Suppressor macrophage treated with lipopolysaccharide for 1 hour (primary cell): ENCODE data around the gene FLOT1.

ENCODE experiments used
- DNase-seq, 3 donors: peaks; one replicate each; pipeline ENCODE4 v3.0.0-alpha.2; 2020 to 2022

Gene FLOT1, protein sequence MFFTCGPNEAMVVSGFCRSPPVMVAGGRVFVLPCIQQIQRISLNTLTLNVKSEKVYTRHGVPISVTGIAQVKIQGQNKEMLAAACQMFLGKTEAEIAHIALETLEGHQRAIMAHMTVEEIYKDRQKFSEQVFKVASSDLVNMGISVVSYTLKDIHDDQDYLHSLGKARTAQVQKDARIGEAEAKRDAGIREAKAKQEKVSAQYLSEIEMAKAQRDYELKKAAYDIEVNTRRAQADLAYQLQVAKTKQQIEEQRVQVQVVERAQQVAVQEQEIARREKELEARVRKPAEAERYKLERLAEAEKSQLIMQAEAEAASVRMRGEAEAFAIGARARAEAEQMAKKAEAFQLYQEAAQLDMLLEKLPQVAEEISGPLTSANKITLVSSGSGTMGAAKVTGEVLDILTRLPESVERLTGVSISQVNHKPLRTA

DNA sequence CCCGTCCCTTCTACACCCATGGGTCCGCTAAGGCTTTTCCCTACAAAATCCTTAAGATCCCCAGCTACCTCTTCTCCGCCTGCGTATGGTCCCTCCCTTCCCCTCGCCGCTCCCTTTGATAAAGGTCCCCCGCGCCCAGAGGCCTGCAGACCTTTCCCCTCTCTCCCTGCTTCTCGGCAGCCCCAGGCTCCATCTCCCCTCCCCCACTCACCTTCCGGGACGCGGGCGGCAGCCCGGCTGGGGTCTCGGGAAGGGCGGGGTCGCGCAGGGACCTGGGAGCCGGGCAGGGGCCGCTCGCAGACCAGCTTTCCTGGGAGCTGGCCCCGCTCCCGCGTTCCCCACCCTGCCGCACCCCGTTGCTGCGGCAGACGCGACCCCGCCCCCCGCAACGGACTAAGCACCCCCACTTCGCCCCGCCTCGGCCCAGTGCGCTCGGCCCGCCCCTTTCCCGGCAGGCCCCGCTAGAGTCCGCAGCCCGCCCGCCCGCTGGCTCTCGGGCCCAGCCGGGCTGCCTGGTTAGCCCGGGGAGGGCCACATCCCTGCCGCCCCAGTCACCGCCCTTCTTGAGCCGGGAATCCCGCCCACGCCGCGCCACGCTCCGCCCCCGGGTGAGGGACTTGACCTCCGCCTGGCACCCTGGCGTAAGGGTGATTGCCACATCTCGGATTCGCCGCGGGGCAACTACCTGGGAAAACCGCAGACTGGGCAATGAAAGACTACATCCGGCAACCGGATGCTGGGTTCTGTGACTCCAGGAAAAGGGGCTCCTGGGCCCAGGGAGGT, at the start of gene FLOT1:
Gene FLOT1, minus strand, starts transcription at position 372 of the 783 bp plus-strand sequence. CDS start 498 bp downstream, outside the sequence.
- DNase-seq: peak; percentile 99 to 100 (median 100)

DNA sequence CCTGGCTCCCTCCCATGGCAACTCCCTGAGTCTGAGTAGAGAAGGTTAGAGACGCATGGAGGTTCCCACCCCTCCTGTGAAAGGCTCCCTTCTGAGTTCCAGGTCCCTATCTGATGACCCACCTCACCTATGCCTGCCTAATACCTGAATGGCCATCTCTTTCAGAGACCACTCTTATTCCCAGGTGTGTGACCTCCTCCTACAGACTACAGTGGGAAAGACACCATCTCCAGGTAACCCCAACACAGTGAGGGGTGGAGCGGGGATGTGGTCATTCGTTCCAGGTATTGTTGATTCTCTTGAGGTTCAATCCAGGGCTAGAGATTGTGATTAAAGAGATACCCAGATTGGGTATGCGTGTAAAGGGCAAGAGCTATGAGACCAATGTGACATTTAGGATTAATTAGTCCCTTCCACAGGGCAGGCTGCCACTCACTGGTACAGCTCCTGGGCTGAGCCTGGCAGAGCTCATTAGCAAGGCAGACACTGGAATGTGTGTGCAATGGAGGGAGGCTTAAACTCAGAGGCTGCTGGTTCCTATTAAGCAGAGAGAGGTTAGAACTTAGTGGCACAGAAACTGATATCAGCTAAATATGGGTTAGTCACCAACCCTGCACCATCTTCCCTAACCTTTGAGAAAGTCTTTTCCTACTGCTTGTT, 48.4 kb upstream of the FLOT1 start:
- DNase-seq: no peak

DNA sequence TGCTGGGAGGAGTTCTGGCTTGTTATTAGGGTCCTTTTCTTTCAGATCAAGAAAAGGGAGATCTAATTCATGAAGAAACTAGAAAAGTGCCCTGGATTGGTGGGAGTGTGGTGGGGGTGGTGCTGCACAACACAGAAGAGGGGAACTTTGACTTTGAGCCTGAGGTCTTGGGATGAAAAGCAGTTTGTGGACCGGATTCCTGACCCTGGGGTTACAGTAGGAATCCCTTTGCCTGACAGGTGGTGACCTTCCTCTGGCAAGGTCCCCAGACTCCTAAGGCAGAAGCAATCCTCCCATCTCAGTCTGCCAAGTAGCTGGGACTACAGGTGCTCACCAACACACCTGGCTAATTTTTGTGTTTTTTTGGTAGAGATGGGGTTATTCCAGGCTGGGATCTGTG, 47.1 kb upstream of the FLOT1 start:
- DNase-seq: no peak

DNA sequence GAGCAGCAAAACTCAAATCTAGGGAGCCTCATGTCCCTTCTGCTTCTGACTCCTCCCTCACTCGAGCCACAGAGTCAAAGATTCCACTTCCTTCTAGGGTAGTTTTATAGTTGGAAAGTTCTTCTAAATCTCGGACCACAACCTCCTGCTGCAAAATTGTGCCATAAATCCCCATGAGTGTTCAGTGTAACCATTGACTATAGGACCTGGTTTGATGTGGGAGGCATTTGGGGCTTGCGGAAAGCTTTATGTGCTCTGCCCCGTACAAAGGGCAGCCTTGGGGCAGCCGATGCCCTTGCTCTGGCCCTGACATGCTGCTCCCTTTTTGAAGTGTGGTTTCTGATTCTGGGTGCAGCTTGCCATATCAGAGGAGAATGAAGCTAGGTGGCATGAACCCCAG, 45.5 kb upstream of the FLOT1 start:
- DNase-seq: peak; percentile 81 to 96 (median 84)

DNA sequence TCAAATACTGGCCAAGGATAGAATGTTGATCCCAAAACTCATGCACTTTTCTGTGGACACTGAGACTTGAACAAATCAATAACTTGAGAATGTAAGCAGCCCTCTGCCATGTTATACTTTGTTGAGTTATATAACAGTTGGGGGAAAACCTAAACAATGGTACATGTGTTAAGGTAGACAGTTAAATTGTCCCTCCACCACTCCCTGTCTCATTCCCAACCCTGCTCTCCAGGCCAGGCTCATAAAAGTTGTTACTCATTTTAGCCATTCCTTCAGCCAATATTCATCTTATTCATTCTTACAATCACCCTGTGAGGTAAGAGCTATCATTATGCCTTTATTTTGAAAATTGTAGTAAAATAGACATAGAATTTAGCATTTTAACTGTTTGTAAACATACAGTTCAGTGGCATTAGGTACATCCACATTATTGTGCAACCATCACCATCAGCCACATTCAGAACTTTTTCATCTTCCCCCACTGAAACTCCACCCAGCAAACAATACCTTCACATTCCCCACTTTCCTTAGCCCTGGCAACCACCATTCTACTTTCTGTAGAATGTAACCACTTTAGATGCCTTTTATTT, 40.0 kb upstream of the FLOT1 start:
- DNase-seq: no peak

DNA sequence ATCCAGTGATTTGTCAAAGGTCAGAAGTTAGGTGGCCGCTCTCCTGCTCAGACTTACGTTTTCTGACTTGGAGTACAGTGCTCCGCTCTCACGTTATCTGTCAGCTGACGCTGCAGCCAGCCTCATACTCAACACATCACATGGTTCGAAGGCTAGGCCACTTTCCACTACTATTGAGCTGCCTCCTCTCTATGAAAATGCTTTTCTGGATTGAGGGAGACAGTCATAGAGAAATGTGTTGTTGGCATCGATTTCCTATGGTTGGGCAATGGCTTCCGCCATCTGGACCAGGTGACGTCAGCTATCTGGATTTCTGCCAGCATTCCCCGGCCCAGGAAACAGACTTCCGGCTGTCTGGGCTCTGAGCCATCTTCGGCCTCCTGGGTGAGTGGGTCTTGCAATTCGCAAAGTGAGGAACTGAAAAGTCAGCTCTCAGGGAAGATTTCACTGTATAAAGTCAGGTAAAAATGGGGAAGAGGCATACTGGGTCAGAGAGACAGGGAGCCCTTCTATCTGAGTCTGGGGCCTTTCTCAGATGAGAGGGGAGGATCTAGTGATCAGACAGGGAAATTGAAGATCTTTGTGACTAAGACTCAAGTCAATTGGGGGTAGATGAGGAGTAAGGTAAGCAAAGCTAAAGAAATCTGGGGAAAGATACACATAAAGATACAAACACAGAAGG, 39.4 kb upstream of the FLOT1 start:
- peak; percentile 97 to 99 (median 98) for DNase-seq

DNA sequence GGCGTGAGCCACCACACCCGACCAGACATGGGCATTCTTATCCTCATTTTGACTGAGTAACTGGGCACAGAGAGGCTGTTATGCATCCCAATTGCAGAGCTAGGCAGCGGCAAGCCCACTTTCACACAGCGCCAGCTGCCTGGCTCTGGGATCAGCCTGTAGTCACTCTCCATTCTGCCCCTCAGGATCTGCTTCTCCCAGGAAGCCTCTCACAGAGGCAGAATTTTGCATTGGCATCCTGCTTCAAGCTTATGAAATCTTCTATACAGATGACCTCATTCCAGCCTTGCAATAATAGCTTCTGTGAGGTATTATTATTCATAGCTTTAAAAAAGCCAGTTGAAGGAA, 38.9 kb upstream of the FLOT1 start:
- DNase-seq: peak in 1 of 3 donors; percentile 92

DNA sequence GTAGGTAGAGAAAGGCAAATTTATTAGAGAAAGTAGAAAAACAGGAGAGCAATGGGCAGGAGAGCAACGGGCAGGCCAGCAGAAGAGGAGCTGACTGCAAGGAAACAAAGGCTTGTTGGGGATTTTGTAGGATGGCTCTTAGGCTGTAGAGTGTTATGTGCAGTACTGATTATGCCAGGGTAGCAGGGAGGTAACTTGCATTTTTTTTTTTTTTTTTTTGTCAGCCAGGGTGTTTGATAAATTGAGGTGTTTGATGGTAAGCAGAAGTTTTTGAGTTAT, 38.1 kb upstream of the FLOT1 start:
- DNase-seq: no peak

DNA sequence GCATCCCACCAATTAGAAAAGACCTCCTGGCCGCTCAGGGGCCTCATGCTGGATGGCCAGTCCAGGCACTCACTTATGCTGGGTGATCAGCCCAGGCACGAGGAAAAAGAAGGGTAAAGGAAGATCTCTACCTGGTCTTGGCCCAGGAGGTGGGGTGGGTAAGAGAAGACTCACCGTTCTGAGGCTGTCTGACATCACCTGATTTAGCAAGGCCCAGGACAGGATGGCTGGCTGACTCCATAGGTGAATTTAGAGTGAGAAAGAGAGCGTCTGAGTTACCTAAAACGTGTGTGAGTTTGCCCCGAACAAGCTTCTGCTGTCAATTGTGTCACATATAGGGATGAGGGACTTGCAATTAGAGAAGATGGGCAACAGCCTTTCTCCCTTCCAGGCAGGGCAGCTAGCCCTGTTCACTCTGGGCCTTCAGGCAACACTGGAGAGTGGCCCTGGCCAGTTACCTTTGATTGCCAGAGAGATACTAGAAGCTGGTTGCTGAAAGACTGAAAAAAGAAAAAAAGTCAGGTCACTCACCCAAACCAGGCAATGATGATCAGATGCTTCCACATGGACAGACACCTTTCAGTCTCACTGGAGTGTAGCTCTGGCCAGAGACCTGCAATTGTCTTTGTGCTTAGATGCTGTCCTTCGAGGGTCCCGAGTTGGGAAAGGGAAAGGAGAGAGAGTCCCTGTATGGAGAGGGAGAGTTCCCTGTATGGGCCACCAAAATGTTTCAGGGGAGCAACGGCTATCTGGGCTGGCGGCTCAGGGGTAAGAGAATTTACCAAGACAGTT, 37.6 kb upstream of the FLOT1 start:
- DNase-seq: no peak

DNA sequence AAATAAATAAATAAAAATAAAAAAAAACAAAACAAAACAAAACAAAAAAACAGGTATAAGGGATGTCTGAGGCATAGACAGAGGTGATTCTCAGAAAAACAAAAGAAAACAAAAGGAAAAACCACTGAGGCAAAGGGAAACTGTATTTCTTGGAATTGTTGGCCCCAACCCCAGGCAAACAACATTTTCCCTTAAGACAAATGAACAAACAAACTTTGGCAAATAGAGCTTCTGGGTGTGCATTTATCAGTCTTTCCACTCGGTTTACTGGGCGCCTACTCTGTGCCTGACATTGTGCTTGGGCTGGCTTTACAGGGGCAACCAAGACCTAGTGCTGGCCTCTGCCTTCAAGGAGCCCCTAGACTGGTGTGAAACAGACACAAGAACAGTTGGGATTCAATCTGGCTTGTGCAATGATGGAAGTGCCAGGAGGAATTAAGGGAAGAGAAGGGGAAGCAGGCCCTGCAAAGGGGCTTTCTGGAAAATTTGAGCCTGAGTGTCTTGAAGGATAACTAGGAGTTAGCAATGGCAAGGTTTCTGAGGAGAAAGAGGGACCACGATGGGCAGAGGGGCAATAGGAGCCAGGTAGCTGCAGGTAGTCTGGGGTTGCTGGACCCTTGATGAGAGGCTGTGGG, 35.6 kb upstream of the FLOT1 start:
- peak; percentile 85 to 92 (median 85) for DNase-seq

DNA sequence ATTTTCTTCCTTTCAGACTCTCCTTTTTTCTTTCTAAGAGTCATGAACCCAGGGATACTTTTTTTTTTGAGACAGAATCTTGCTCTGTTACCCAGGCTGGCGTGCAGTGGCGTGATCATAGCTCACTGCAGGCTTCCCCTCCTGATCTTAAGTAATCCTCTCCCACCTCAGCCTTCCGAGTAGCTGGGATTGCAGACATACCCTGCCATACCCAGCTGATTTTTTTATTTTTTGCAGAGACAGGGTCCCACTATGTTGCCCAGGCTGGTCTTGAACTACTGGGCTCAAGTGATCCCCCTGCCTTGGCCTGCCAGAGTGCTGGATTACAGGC, 34.6 kb upstream of the FLOT1 start:
- DNase-seq: peak in 1 of 3 donors; percentile 45

DNA sequence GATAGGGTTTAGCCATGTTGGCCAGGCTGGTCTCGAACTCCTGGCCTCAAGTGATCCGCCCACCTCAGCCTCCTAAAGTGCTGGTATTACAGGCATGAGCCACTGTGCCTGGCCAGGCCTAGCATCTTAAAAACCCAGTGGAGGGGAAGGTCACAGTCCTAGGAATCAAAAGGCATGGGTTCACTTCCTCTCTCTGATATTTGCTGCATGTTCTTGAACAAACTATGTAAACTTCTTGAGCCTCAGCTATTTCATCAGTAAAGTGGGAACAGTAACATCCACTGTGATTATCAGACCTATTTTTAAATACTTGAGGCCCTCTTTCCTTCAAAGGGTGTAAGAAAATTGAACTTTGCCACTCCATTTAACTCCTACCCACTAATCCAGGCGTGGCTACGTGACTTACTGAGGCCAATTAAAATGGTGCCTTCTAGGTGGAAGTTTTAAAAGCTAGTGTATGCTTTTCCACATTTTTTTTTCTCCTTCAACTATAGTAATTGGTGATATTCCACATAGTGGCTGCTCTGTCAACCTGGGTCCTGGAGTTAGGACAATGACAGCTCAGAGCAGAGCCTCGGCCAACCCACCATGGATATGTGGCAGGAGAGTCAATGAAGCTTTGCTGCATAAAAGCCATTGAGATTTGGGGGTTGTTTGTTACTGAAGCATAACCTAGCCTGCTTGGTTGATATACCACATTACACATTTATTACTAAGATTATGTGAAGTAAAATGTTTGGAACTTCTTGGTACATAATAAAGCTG, 34.1 kb upstream of the FLOT1 start:
- DNase-seq: peak in 2 of 3 donors; percentile 49 to 52

DNA sequence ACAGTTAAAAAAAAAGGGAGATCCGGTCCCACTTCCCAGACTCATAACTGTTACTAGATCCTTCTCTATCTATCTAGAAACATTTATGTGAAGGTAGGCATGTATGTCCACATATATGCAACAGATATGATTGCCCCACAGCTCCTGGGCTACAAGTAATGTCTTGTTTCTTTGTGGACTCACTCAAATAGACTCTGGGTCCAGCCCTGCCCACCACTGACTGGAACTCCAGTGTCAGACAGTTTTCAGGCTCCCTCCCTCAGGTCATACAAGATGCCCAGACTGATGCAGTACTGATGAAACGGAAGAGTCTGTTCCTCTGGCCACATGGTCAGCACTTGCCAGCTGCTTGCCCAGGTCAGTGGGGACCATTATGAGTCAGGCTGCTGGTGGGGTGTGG, 32.6 kb upstream of the FLOT1 start:
- no peak for DNase-seq

DNA sequence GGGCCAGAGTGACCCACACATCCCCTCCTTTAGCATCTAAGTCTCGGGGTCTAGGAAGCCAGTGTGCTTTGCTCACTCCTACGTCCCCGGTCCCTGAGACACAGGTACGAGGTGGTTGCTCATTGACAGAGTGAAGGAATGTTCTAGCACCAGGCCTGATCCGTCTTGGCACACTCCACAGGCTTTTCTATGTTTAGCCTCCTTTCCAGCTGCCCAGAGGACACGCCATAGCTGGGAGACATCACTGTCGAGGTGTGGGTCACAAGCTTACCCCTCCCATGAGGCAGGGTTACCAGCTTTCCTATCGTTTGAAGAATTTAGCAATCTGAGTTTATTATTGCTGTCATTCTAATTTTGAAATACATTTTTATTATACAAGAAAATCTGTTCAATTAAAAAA, 32.2 kb upstream of the FLOT1 start:
- DNase-seq: no peak

DNA sequence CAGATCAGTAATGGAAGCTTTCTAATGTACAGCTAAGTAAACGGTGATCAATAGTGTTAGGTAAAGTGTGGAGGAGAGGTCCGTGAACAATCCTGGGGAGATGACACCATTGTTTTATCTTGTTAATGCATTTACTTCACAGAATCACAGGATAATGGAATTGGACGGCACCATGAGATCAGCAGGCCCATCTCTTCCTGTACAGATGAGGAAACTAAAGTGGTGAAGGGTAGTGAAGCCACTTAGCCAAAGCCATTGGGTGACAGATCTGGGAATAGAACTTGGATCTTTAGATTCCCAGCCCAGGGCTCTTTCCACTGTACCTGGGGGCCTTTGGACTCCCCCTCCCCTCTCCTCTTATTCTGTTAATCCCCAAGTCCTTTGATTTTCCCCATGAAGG, 28.1 kb upstream of the FLOT1 start:
- no peak for DNase-seq

DNA sequence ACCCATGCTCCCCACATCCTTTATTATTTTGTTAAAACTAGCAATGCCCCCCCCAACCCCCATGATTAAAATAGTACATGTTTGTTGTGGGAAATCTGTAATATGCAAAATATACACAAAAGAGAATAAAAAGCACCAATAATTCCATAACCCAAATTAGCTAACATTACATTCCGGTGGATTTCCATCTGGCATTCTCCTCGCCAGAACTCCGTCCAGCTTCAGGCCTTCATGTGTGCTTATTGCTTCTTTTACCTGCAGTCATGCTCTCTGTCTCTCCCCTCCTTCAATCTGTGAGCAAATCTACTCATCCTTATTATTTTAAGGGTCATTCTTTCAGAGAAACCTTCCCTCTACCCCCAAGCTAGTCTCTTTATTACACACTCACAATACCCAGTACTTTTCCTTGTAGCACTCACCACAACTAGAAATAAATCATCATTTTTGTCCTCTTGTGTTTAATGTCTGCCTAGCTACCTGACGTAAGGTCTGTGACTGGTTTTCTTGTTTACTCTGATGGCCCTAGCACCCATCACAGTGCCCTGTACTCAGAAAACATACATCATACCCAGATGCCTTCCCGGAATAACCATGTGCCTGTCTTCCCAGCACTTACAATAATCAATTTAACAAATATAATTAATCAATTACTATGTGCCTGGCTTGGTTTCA, 27.5 kb upstream of the FLOT1 start:
- DNase-seq: no peak

DNA sequence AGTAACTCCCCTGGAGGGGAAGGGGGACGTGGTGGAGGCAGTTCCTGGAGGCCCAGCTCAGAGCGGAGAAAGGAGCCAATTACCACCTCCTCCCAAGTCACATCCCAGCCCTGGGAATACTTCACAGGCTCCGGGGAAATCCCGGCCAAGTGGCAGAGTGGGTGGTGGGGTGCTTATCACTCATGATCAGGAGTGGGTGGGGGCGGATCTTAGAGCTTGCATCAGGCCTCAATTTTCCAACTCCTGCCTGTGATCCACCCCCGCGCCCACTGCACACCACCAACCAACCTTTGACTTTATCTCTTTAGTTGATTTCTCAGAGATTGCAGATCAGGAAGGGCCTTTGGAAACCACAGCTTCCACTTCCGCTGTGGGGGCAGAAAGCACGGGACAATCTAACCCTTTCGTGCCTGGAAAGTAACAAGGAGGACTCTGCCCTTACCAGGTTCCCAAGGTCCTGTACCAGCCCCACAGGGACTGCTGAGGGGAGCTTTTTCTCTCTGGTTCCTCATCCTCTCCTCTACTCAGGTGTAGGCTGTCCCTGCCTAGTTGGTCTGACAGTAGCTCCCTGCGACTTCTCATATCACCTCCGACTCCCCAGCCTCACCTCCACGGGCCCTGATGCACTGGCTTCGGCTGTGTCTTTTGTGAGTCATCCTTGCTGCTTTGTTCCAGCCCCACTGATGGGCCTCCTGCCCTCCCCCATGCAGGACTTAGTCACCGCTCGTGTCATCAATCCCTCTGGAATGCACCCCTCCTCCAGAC, 26.8 kb upstream of the FLOT1 start:
- peak; percentile 95 to 97 (median 96) for DNase-seq

DNA sequence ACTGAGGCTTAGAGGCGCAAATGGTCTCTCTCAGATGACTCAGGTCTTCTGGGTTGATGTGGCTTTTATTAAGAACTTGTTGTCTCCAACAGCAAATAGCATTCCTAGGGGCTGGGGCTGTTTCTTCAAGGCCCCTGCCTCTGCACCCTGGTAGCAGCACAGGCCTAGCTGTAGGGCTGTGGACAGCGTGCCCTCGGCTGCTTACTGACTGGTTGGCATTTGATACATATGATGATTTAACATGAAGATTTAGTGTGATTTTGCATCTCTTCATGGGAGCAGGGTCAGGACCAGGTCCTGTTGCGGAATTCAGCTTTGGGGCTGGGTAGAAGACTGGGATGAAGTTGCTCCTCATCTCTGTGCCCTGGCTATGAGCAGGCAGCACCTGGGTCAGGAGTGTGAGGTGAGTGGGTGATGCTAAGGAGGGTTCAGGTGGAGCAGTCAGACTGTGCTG, 26.2 kb upstream of the FLOT1 start:
- DNase-seq: no peak

DNA sequence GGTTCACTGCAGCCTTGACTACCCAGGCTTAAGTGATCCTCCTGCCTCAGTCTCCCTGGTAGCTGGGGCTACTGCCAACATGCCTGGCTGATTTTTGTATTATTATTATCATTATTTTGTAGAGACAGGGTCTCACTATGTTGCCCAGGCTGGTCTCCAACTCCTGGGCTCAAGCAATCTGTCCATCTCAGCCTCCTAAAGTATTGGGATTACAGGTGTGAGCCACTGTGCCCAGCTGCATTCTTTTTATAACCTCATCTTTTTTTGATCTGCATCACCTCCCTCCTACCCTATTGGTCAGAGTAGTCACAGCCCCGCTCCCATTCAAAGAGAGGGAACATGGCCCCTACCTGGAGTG, 25.4 kb upstream of the FLOT1 start:
- no peak for DNase-seq
